A549 (cell line): ENCODE data around the gene VPS45.
"Not testable (repeated sequence)": the region's sequence is repeated elsewhere in the genome, so short reads cannot be mapped to it uniquely, and the experiment has no call there.

Experiments
- E2F6 ChIP-seq: IDR thresholded peaks from 2 replicates; pipeline ENCODE4 v1.6.1; 2012; ENCODE audit warnings: low read depth, borderline replicate concordance
- RAD21 ChIP-seq, 2 experiments: fragments of >200 bp in 1 of 2; sonication (Bioruptor Twin) in 1 of 2; formaldehyde crosslinking in 1 of 2; IDR thresholded peaks in 1 of 2; conservative IDR thresholded peaks in 1 of 2; 2 replicates in 1 of 2; 3 replicates in 1 of 2; pipeline ENCODE4 v1.6.1; 2012 to 2018; ENCODE audit warnings: inconsistent platforms in 1 of 2
- RFX5 ChIP-seq: fragments of 450-650 bp; IDR thresholded peaks from 2 replicates; pipeline ENCODE4 v1.7.1; 2014; ENCODE audit warnings: antibody characterized with exemption, mild to moderate bottlenecking, moderate library complexity
- ZC3H11A ChIP-seq: fragments of 450-650 bp; IDR thresholded peaks from 2 replicates; pipeline ENCODE4 v1.6.1; 2014; ENCODE audit warnings: antibody characterized with exemption, mild to moderate bottlenecking
- TF ChIP-seq, protein P1 (sequence below): fragments of >200 bp; sonication (Bioruptor Twin); formaldehyde crosslinking; IDR thresholded peaks from 3 replicates; pipeline ENCODE4 v1.5.1; 2016

GRCh38 chr1:150146016-150146415 is 78.4 kb downstream of the VPS45 start:
- TF ChIP-seq RAD21 (conservative IDR thresholded peaks at IDR 0.05 in 1 of 2, IDR thresholded peaks at IDR 0.05 in 1 of 2); ZC3H11A; E2F6; RFX5: not testable (repeated sequence)
- TF ChIP-seq, protein P1, sequence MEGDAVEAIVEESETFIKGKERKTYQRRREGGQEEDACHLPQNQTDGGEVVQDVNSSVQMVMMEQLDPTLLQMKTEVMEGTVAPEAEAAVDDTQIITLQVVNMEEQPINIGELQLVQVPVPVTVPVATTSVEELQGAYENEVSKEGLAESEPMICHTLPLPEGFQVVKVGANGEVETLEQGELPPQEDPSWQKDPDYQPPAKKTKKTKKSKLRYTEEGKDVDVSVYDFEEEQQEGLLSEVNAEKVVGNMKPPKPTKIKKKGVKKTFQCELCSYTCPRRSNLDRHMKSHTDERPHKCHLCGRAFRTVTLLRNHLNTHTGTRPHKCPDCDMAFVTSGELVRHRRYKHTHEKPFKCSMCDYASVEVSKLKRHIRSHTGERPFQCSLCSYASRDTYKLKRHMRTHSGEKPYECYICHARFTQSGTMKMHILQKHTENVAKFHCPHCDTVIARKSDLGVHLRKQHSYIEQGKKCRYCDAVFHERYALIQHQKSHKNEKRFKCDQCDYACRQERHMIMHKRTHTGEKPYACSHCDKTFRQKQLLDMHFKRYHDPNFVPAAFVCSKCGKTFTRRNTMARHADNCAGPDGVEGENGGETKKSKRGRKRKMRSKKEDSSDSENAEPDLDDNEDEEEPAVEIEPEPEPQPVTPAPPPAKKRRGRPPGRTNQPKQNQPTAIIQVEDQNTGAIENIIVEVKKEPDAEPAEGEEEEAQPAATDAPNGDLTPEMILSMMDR: not testable (repeated sequence)
